GM12873 (cell line): ENCODE results near the gene BAIAP2.
A peak's percentile ranks its signal among the peaks of the same experiment; 100 is the strongest.

Experiments
- TF ChIP-seq, protein P1 (sequence below): IDR thresholded peaks from 2 replicates; pipeline ENCODE4 v1.5.1; 2012; ENCODE audit warnings: low read depth, mild to moderate bottlenecking, moderate library complexity, low read length, control low read depth; ENCODE audit not compliant: insufficient read depth; ENCODE audit errors: missing control alignments

BAIAP2 gene

DNA sequence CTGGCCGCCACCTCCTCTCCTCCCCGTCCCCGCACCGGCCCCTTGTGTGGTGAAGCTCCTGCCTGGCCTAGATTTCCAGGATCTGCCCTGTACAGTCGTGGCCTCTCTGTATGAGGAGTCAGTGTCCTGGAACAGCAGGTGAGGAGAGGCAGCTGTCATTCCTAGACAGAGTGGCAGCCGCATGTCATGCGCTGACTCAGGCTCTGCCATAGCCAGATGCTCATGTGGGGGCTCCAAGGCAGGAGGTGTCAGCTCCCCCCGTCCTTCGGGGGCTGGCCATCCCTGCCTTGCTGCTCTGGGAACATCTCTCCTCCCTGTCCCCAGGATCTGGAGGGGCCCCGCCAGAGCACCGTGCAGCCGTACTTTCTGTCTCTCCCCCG lies 60.4 kb downstream of the BAIAP2 start:
- TF ChIP-seq, protein P1, sequence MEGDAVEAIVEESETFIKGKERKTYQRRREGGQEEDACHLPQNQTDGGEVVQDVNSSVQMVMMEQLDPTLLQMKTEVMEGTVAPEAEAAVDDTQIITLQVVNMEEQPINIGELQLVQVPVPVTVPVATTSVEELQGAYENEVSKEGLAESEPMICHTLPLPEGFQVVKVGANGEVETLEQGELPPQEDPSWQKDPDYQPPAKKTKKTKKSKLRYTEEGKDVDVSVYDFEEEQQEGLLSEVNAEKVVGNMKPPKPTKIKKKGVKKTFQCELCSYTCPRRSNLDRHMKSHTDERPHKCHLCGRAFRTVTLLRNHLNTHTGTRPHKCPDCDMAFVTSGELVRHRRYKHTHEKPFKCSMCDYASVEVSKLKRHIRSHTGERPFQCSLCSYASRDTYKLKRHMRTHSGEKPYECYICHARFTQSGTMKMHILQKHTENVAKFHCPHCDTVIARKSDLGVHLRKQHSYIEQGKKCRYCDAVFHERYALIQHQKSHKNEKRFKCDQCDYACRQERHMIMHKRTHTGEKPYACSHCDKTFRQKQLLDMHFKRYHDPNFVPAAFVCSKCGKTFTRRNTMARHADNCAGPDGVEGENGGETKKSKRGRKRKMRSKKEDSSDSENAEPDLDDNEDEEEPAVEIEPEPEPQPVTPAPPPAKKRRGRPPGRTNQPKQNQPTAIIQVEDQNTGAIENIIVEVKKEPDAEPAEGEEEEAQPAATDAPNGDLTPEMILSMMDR, result no peak

- TF ChIP-seq, protein P1, result no peak
These were observed 61.8 kb downstream of the BAIAP2 start for GRCh38 chr17:81096741-81097133.

- TF ChIP-seq, protein P1, result peak; percentile 25
These were observed 62.4 kb downstream of the BAIAP2 start for GRCh38 chr17:81097134-81097942.

DNA sequence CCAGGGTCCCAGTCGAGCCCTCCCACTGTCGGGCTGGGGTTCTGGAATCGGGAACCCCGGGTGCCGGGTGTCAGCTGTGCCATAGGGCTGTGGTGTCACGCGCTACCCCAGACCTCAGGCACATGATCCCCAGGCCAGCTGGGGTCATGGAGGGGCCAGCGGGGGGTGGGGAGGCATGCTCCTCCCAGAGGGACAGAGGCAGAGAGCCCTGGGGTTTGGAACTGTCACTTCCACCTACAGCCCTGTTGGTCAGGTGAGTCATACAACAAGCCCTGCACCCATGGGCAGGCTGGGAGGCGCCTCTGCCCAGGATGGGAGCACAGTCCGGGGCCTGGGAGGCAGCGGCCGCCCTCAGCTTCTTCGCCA lies 63.0 kb downstream of the BAIAP2 start:
- TF ChIP-seq, protein P1, result no peak

DNA sequence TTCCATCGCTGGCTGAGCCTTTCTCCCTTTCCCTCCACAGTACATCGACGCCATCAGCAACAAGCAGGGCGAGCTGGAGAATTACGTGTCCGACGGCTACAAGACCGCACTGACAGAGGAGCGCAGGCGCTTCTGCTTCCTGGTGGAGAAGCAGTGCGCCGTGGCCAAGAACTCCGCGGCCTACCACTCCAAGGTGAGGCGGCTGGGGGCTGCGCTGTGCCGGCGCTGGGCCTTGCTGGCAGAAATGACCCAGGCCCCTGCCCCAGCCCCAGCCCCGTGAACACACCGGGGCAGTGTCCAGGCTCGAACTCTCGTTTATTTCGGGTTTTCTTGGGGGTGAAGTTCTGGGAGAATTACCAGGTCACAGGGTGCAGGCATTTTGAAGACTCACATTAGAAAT lies 64.9 kb downstream of the BAIAP2 start:
- TF ChIP-seq, protein P1, result no peak

GRCh38 chr17:81100668-81101067 lies 65.7 kb downstream of the BAIAP2 start:
- TF ChIP-seq, protein P1, result no peak

- TF ChIP-seq, protein P1, result peak; percentile 100
These were observed 66.8 kb downstream of the BAIAP2 start for GRCh38 chr17:81101614-81102306.
